ENCODE data around the gene ADGRD1. TPM values are rescaled to one million over a fixed set of nuclear protein-coding genes. Genes with fewer than 3 reads are reported as not detected.

ADGRD1 gene
- polyA plus RNA-seq, 3 donors, result 4.7 to 17.9 (median 4.9) TPM

GRCh38 chr12:131040491-131040890 is 86.8 kb downstream of the ADGRD1 start:
- Mint-ChIP-seq H3K4me3 (no peak overlapping the region), H3K4me1 (no peaks in the 10 kb centered on the region), H3K9me3 (peaks cover 3 to 16% (median 12%) of the 10 kb centered on the region in 7 donors), H3K36me3 (peaks cover 13% of the 10 kb centered on the region in 2 donors), H3K27ac (peak overlapping the region in 1 of 7 donors; percentile 34), H3K27me3 (ENCODE audit: low read depth in 3 of 3) (peaks cover 0 to 10% (median 8%) of the 10 kb centered on the region in 3 donors)
- Histone ChIP-seq H3K4me2 (replicated peaks; ENCODE audit: extremely low read depth, low read length, poor library complexity, severe bottlenecking) (no peak overlapping the region), H3K27me3 (ENCODE audit: control insufficient read depth in 2 of 2, insufficient read depth in 2 of 2, low read length in 2 of 2) (no peaks in the 10 kb centered on the region), H3K9me3 (replicated peaks in 1 of 2; ENCODE audit: control insufficient read depth in 1 of 2, insufficient read depth in 1 of 2, low read length in 2 of 2) (peaks cover 0 to 3% of the 10 kb centered on the region in 2 donors), H3K36me3 (replicated peaks in 1 of 2; ENCODE audit: control insufficient read depth in 1 of 2, insufficient read depth in 2 of 2, low read length in 2 of 2) (peaks cover 0 to 5% of the 10 kb centered on the region in 2 donors), H3K9ac (ENCODE audit: insufficient read depth, low read length, poor library complexity, severe bottlenecking) (no peak overlapping the region), H4K20me1 (ENCODE audit: insufficient read depth, low read length) (peaks cover 10% of the 10 kb centered on the region), H3K4me1 (ENCODE audit: control insufficient read depth in 1 of 2, insufficient read depth in 2 of 2, low read length in 2 of 2) (no peaks in the 10 kb centered on the region), H3K79me2 (ENCODE audit: insufficient read depth, low read length) (no peaks in the 10 kb centered on the region), H3K4me3 (replicated peaks in 1 of 3; ENCODE audit: low read depth in 2 of 3, low read length in 3 of 3) (no peak overlapping the region), H3K27ac (ENCODE audit: low read depth in 1 of 2, low read length in 2 of 2) (no peak overlapping the region), H2AFZ (ENCODE audit: insufficient read depth, low read depth, low read length, poor library complexity, severe bottlenecking) (no peak overlapping the region)
- DNase-seq, result no peak
- WGBS (ENCODE audit: insufficient coverage), result 90% methylated on average over 9 of the region's 11 CpGs
- intact Hi-C loops (cut with micrococcal nuclease), result no loop called here
- no peak for TF ChIP-seq CTCF (IDR thresholded peaks at IDR 0.05)

- Histone ChIP-seq H3K4me3 (replicated peaks in 1 of 3; ENCODE audit: low read depth in 2 of 3, low read length in 3 of 3) (no peak overlapping the region), H3K4me1 (ENCODE audit: control insufficient read depth in 1 of 2, insufficient read depth in 2 of 2, low read length in 2 of 2) (no peaks in the 10 kb centered on the region), H3K27me3 (ENCODE audit: control insufficient read depth in 2 of 2, insufficient read depth in 2 of 2, low read length in 2 of 2) (no peaks in the 10 kb centered on the region), H3K4me2 (replicated peaks; ENCODE audit: extremely low read depth, low read length, poor library complexity, severe bottlenecking) (no peak overlapping the region), H2AFZ (ENCODE audit: insufficient read depth, low read depth, low read length, poor library complexity, severe bottlenecking) (no peak overlapping the region), H3K27ac (ENCODE audit: low read depth in 1 of 2, low read length in 2 of 2) (no peak overlapping the region), H3K9ac (ENCODE audit: insufficient read depth, low read length, poor library complexity, severe bottlenecking) (no peak overlapping the region), H3K36me3 (replicated peaks in 1 of 2; ENCODE audit: control insufficient read depth in 1 of 2, insufficient read depth in 2 of 2, low read length in 2 of 2) (peaks cover 0 to 2% of the 10 kb centered on the region in 2 donors), H3K79me2 (ENCODE audit: insufficient read depth, low read length) (no peaks in the 10 kb centered on the region), H3K9me3 (replicated peaks in 1 of 2; ENCODE audit: control insufficient read depth in 1 of 2, insufficient read depth in 1 of 2, low read length in 2 of 2) (peaks cover 0 to 2% of the 10 kb centered on the region in 2 donors), H4K20me1 (ENCODE audit: insufficient read depth, low read length) (peaks cover 16% of the 10 kb centered on the region)
- Mint-ChIP-seq H3K4me3 (peak overlapping the region in 1 of 2 donors; percentile 2), H3K27me3 (ENCODE audit: low read depth in 3 of 3) (peaks cover 0 to 10% (median 8%) of the 10 kb centered on the region in 3 donors), H3K27ac (peak overlapping the region in 1 of 7 donors; percentile 4), H3K9me3 (peaks cover 3 to 16% (median 9%) of the 10 kb centered on the region in 7 donors), H3K4me1 (no peaks in the 10 kb centered on the region), H3K36me3 (peaks cover 9% of the 10 kb centered on the region in 2 donors)
- no peak for DNase-seq
- TF ChIP-seq CTCF (IDR thresholded peaks at IDR 0.05), result no peak
- WGBS (ENCODE audit: insufficient coverage), result 84% methylated on average over 18 of the region's 20 CpGs
- intact Hi-C loops (cut with micrococcal nuclease), result no loop called here
These were observed 87.7 kb downstream of the ADGRD1 start for GRCh38 chr12:131041216-131041967.
